Hematopoietic multipotent progenitor cell treated with erythropoietin and hydrocortisone succinate and interleukin-3 and kit ligand, for 6 days (in vitro differentiated cells): ENCODE results near the gene SPTBN5.

Source experiments
- DNase-seq: peaks from one replicate; pipeline ENCODE4 v3.0.0-alpha.2; 2015

The SPTBN5 gene

DNA sequence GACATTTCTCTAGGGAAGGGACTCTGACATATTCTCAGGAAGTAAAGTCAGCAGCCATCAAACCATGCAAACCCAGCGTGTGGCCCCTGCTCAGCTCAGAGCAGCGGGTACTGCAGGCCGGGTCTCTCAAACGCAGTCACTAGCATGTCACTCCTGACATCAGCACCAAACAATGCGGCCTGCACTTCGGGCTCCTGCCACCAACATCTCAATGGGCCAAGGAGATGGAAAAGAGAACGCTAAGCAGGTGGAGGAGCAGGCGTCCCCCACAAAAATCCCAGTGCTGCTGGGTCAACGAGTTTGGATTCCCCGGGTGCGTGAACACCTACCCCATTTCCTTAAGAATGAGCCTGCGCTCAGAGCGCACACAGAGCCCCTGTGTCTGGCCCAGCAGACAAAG lies 9.9 kb upstream of the SPTBN5 start:
- DNase-seq = no peak

DNA sequence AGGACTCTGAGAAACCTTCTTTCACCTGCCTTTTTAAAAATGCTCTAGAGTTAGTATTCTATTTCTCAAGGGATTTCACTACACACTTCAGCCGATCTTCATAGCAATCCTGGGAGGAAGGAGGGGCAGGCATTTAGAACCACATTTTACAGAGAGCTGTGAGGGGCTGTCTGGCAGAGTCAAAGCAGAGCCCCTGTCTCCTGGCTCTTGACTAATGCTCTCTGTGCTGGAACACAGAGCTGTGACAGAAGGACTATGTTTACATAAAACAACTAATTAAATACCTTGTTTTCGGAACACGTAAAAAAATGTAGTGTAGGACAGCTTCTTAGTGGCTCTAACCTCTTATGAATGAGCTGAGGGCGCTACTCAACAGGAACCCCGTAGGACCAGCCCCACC lies 7.6 kb upstream of the SPTBN5 start:
- no peak for DNase-seq

DNA sequence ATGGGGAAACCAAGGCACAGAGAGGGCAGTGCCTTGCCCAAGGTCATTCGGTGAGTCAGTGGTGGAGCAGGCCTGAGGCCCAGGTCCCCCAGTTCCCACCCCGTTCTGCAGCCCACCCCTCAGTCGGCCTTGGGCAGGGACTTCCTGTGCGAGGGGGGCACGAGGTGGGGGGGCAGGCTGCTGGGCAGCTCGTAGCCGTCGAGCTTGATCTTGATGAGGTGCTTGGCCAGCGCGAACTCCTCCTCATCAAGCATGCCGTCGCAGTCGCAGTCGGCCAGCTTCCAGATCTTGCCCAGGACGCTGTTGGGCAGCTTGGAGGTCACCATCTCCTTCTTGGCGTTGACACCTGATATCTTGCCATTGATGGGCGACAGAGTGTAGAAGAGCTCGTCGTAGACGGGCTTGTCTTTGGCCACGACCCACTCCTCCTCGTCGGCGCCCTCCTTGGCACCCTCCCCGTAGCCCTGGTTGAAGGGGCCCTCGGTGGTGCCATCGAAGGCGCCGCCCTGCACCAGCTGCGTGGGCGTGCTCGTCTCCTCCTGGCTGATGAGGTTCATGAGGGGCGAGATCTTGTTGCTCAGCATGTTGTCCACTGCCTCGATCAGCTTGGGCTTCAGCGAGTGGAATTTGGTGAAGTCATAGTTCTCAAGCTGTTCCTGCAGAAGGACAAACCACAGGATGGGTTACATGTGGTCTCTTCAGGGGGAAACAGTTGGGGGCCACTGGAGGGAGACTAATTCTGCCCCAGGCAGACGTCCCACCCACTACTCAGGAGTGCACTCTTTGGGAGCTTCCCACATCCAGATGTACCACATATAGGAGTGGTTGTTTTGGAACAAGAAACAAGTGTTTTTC lies 6.9 kb upstream of the SPTBN5 start:
- DNase-seq = no peak

DNA sequence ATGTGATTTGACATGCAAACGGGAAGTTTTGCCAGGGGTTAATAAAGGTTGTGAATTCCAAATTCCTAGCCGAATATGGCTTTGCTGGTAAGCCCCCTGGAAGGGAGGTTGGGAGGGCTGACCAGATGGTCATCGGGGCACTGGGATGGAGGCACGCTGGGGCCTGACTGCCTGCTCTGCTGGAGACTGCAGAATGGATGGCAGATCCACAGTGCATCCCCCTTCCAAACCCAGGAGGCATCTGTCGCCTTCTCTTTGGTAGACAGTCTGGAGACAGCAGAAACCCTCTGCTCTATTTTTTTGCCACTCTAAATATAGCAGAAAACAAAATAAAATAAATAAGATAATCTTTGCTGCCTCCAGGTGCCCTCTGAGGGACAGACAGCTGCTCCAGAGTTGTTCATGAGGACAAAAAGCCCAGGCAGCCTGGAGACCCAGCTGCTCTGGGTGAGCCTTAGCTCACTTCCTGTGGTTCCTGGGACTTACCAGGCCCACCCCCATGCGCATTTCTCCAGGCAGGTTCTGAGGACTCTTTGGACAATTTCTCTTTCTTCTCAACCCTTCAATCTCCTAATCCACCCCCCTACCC lies 6.1 kb upstream of the SPTBN5 start:
- no peak for DNase-seq

DNA sequence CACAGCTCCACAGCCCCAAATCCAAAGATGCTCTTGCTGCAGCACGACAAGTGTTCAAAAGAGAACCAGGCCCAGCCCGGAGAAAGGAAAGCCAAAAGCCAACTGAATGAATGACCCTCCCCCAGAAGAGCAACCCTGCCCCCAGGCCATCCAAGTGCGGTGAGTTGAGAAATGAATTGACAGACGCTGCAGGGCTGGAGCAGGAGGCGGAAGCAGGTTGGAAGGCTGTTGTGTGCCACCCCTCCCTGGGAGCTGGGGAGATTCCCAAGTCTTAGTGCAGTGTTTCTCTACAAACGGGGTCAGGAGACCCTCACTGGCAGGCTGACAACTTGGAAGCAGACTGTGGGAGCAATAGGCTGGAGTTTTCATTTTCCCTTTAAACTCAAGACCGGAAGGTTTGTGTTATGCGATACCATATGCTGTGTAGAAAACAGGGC lies 3.5 kb upstream of the SPTBN5 start:
- DNase-seq = no peak

DNA sequence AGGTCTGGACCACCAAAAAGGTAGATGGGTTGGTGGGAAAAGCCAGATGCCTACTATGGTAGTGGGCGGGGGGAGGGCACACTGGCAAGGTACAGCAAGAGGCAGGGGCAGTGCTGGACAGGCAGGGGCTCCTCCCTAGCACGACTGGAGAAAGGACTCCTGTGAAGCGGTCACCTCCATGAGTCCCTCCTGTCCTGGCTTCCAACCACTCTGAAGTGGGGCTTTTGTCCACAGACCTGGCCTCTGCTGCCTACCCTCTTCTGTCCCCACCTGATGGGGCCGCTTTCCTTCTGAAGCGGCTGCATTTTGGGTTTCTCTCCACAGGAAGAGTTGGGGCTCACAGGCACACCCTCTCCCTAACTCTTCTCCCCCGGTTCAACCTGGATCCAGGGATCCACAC lies 2.7 kb upstream of the SPTBN5 start:
- DNase-seq = no peak

DNA sequence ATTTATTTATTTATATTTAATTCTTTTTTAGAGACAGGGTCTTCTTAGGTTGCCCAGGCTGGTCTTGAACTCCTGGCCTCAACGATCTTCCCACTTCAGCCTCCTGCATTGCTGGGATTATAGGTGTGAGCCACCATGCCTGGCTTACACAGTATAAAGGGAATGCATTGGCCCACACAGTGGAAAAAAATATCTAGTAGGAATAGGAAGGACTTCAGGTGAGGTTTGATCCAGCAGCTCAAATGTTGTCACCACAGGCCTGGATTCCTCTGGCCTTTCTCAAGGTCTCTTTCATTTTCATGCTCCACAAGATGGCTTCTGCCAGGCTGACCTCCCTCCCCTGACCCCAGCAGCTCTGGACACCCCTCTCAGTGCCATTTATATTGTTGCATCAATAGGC lies 2.1 kb upstream of the SPTBN5 start:
- DNase-seq = no peak

DNA sequence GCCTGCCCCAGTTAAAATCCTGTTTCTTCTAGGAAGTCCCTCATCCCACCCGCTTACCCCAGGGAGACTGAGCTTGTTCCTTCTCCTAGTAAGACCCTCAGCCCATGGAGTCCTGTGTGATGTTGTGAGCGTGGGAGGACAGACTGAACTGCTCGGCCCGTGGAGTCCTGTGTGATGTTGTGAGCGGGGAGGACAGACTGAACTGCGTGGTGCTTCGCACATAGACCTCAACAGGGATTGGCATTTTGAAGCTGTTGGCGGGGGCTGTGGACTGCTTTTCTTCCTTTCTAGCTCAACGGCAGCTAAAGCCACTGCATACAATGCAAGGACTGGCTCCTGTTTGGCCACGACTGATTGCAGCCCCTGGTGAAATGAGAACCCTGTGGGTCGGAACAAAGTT lies 1.6 kb upstream of the SPTBN5 start:
- DNase-seq = no peak

DNA sequence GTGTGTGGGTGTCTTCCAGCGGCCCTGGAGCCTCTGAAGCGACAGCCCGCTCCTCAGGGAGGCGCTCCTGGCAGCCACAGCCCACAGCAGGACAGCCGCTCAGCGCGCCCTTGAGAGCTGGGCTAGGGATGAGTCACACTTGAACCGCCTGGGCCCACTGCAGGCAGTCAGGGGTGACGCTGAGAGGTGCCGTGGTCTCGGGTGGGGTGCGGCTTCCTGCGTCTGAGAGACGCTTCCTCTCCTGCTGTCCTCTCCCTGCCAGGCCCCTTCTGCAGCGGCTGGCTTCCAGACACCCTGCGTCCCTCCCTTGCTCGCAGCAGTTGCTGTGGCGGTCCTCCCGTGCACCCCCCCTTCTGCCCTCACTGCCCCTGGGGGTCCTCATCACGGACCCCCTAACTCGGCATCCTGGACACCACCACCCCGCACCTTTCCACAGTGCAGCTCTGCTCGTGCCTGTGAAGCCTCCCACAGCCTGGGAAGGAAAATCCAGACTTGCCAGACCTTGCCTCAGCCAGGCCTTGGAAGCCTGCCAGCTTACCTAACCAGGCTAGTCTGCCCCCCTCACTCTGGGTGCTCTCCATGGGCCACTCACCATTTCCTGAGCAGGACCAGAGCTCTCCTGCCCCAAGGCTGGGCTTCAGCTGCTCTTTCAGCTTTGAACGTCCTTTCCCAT lies 1.1 kb upstream of the SPTBN5 start:
- DNase-seq = peak; percentile 72

DNA sequence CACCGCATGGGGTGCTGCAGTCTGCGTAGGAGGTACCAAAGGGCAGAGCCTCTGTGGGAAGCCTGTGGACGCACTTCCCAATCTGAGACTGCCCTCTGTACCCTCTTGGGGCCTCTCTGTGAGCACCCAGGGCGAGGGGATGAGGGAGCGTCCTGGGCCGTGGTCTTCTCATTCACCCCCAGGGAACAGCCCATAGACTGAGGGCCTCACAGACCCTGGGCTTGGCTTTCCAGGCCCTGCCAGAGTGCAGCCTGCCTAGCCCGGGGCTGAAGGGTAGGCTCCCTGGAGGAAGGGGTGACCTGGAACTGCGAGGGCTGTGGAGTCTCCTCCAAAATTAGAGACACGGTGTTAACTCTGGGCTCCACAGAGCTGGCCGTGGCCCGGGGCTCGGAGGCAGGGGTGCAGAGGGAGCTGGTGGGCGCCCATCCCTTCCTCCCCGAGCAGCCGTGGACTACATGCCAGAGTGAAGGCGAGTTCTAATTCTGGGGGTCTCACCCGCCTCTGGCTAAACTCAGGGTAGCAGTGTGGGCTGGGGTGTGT lies 468 bp upstream of the SPTBN5 start:
- no peak for DNase-seq

DNA sequence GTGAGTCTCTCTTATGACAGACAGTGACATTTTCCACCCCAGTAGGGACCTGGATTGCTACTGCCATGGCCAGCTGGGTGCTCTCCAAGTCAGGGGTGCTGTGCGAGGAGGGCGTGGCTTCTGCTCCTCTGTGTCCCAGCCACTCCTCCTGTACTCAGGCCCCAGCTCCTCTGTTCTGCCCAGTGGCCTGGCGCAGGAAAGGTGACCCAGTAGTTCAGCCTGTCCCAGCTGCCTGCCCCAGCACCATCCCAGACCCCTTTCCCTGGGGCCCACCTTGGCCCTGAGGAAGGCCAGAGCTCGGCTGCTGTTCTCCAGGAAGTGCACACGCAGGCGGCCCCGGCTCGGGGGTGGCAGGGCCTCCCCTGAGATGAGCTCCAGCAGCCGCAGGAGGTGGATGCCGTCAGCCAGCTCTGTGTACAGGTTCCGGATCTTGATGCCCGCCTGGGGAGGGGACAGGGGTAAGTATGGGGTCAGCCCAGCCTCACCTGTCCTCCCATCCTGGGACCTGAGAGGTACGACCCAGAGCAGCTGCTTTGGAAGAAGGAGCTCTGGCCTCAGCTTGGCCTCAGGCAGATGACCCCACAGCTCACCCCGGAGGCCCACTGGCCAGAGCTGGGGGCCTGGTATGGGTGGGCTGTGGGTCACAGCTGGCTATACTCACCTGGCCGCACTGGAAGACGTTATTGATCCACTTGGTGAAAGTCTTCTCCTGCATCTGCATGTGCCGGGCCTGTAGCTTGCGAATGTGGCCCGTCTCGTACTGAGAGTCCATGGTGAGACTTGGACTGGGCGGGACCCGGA lies 1.0 kb downstream of the SPTBN5 start:
- no peak for DNase-seq

DNA sequence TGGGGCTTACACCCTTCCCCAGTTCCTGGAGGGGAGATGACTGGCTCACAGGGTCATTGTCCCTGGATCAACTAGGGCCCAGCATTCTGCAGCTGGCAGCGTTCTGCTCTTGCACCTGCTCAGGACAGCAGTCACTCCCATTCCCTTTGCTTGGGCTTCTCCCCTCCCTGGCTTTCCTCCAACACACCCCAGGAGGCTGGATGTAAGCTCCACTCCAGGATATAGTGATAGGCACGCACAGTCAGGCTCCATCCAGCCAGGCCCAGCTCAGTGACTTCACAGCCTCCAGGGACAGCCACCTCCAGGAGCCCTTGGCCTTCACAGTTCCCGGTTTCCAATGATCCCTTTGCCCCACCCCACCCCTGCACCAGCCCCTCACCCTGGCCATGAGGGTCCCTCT lies 1.9 kb downstream of the SPTBN5 start:
- DNase-seq = no peak

DNA sequence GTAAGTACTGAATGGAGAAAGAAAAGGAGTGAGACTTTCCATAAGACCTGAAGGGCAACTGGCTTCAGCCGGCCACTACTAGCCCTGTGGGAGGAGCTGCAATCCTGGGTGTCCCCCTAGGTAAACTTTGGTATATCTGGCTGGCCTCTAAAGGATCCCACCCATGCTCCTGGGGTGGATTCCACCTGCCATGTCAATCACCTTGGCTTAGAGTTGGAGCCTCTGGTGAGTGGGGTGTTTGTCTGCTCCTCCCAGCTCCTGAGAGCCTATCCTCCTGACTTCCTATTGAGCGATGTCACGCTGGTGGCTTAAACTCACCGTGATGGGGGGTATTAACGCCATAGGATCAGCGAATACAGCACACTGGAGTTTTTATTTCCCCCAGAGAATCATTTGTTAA lies 2.6 kb downstream of the SPTBN5 start:
- no peak for DNase-seq

DNA sequence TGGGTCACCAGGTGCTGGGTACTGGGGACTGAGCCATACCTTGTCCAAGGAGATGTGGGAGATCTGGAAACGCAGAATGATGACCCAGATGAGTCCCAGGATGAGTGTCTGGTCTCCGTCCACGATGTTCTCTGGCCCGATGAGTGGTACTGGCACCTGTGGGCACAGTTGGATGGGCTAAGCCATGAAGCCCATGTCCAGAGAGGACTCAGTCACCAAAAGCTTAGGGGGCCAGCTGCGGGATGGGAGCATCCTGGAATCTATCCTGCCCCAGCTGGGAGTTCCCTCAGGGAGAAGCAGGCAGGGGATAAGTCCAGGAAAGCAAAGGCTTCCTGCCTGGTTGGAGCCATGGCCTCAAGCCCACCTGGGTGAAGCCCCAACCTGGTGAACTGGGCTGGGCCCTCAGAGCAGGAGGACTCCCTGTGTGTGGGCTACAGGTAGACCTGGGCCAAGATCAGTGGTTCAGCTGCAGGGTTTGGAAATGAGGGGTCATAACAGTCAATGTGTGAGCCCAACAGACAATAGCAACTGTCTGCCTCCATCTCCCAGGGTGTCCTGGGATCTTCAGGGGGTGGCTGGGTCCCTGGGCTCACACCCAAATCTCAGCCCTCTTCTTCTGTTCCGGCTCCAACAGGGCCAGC lies 3.7 kb downstream of the SPTBN5 start:
- DNase-seq = no peak

DNA sequence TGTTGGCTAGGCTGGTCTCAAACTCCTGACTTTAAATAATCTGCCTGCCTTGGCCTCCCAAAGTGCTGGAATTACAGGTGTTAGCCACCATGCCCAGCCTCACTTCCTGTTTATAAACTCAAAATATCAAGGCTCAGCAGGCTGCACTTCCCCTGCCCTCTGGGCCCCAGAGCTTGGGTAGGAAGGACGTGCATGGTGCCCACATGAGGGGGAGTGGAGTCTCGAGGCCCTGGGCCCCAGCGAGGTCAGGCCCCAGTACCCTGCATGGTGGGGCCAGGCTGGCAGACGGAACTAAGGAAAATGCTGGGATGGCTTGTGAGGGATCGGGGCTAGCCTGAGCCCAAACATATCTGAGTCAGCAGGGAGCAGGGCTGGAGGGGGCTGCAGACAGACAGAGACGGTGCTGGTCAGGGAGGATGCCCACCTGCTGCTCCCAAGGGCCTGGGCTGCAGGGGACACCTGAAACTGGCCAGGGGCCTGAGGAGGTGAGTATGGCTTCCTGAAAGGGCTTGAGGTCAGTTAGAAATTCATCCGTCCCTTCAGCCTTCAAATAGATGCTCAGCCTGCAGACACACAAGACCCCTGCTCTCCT lies 5.1 kb downstream of the SPTBN5 start:
- no peak for DNase-seq

DNA sequence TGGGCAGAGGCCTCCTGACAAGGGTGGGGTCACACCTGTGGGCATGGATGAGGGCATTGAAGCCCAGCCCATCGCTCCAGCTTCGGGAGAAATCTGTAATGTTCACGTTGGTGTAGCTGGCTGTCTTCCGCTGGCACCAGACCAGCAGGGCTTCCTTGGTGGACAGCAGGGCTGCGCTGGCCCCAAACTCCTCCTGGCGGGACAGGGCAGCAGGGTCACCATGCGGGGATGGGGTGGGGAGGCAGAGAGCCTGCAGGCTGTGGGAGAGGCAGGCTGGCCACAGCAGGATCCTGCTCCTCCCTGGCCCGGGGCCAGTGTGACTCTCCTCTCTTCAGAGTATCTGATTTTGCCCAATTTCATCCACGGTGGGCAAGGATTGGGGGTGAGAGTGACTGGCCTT lies 6.0 kb downstream of the SPTBN5 start:
- DNase-seq = no peak

DNA sequence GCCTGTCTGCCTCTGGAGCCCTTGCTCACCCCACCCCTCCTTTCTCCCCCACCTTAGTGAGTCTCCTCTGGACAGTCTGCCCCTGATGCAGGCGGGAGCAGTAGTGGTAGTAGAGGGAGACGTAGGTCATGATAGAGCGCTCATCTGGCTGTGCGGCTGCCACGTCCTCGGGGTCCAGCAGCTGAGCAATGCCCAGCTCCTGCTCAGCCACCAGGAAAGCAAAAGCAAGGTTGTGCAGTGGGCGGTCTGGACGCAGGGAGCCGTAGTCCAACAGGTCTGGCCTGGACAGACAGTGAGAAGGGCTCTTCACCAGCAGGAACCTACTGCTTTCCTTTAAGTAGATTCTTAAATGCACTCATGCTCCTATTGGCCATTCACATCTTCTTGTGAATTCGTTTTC lies 6.7 kb downstream of the SPTBN5 start:
- no peak for DNase-seq

DNA sequence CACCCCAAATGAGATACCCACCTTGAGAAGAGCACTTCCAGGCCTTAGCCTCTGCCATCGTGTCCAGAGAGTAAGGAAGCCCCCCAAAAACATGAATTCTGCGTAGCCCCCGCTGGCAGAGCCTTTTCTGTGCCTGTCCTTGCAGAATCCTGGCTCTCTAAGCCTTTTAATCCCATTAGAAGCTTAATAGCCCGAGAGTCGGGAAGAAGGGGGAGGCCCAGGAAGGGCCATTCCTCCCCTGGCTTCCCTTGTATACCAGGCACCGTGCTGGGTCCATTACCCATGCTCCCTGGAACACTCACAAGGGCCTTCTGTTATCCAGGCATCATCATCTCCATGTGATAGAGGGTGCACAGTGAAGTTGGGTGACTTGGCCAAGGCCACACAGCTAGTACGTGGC lies 7.1 kb downstream of the SPTBN5 start:
- DNase-seq = no peak

DNA sequence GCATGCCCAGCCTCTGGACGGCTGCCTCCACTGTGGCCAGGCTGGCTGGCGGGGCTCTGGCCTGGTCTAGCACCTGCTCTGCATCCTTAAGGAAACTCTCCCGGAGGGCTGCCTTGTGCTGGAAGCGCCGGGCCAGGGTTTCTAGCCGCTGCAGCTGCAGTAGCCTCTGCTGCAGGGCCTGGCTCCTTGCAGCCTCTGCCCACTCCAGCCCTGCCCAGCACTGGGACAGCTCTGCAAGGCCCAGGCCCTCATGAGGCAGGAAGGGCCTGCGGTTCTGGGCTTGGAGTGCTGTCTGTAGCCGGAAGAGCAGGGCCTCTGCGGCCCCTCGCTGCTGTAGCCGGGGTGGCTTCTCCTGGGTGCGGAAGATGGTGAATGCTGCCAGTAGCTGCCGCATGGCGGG lies 8.0 kb downstream of the SPTBN5 start:
- DNase-seq = no peak

DNA sequence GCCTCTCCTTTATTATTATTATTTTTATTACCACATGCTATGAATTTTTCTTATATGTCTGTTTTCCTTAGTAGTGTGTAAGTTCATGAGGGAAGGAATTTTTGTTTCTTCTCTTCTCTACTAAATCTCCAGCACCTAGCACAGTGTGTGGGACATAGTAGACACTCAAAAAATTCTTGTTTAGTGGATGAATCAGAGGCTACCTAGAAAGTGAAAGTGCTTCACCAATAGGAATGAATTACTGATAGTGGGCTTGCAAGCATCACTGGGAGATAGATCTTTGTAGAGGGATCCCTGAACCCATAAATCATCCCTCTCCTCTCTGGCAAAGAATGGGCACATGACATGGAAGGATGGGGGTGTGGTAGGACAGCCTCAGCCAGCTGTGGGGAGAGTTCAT lies 8.5 kb downstream of the SPTBN5 start:
- no peak for DNase-seq

DNA sequence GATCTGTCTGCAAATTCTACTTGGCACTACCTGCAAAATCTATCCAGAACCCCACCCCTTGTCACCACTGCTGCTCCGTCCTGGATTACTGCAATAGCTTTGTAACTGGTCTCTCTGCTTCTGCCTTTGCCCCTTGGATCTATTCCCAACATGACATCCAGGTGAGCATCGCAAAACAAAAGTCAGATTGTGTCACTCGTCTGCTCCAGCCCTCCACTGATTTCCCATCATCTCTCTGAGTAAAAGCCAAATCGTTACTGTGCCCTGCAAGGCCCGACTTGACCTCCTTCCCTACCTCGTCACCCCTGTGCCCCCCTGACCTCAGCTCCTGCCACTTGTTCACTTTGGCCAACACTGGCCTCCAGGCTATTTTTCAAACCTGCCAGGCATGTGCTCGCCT lies 9.4 kb downstream of the SPTBN5 start:
- no peak for DNase-seq

DNA sequence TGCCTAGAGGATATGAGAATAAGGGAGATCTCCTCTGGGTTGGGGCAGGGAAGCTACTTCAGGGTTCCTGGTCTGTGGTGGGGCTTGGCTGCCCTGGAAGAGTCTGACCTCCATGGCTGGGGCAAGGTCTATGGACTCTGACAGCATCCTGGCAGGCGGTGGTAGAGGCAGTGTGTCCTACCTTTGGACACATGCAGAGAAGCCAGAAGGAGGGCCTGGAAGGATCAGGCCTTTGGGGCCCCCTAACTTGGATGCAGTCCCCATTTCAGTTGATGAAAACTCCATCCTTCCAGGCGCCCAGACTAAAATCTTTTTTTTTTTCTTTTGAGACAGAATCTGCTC lies 10.4 kb downstream of the SPTBN5 start:
- no peak for DNase-seq
